ENCODE results near the gene RRP12. TPM values are rescaled to one million over a fixed set of nuclear protein-coding genes. Genes with fewer than 3 reads are reported as not detected.

RRP12 gene
- total and polyA plus RNA-seq, 4 donors = 12.7 to 44.2 (median 21.8) TPM

DNA sequence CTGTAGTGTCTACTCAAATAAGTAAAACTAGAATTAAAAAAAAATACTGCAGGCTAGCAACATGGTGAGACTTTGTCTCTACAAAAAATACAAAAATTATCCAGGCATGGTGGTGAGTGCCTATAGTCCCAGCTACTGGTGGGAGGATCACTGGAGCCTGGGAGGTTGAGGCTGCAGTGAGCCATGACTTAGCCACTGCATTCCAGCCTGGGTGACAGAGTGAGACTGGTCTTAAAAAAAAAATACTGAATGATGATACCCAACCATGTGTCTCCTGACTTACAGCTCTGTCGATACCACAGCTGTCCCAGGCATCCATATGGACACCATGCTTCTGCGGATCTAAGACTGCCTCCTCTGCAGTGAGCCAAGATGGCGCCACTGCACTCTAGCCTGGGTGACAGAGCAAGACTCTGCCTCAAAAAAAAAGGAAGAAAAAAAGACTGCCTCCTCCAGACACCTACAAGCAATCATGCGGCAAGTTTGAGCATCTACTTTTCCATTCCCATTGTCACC is 90.0 kb downstream of the RRP12 start:
- TF ChIP-seq, protein P1, sequence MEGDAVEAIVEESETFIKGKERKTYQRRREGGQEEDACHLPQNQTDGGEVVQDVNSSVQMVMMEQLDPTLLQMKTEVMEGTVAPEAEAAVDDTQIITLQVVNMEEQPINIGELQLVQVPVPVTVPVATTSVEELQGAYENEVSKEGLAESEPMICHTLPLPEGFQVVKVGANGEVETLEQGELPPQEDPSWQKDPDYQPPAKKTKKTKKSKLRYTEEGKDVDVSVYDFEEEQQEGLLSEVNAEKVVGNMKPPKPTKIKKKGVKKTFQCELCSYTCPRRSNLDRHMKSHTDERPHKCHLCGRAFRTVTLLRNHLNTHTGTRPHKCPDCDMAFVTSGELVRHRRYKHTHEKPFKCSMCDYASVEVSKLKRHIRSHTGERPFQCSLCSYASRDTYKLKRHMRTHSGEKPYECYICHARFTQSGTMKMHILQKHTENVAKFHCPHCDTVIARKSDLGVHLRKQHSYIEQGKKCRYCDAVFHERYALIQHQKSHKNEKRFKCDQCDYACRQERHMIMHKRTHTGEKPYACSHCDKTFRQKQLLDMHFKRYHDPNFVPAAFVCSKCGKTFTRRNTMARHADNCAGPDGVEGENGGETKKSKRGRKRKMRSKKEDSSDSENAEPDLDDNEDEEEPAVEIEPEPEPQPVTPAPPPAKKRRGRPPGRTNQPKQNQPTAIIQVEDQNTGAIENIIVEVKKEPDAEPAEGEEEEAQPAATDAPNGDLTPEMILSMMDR (IDR thresholded peaks at IDR 0.05; ENCODE audit: control extremely low read depth, extremely low read depth) = no peak
- peaks cover 0 to 1% (median 0%) of the 10 kb centered on the region in 5 donors for H3K4me1 ChIP-seq (ENCODE audit: control insufficient read depth in 5 of 5, insufficient read depth in 5 of 5, low read length in 5 of 5)
- H3K27ac ChIP-seq (ENCODE audit: low read depth in 1 of 2, low read length in 1 of 2) = no peak overlapping the region
- no peak overlapping the region for H3K9ac ChIP-seq (ENCODE audit: insufficient read depth in 1 of 2, low read length in 2 of 2)
- H3K36me3 ChIP-seq (ENCODE audit: control insufficient read depth in 4 of 4, insufficient read depth in 4 of 4, low read length in 4 of 4) = no peaks in the 10 kb centered on the region
- 94 to 95% methylated on average over 4 of the region's 4 CpGs for WGBS, 2 donors
- no peak for DNase-seq
- H3K4me3 ChIP-seq = no peak overlapping the region
- H3K9me3 ChIP-seq (ENCODE audit: control insufficient read depth in 4 of 4, insufficient read depth in 3 of 4, low read length in 3 of 4) = no peaks in the 10 kb centered on the region
- ATAC-seq (ENCODE audit: insufficient read depth, low FRiP score) = no peak
- no peaks in the 10 kb centered on the region for H3K27me3 ChIP-seq (ENCODE audit: control insufficient read depth in 3 of 3, insufficient read depth in 3 of 3, low read length in 2 of 3)

DNA sequence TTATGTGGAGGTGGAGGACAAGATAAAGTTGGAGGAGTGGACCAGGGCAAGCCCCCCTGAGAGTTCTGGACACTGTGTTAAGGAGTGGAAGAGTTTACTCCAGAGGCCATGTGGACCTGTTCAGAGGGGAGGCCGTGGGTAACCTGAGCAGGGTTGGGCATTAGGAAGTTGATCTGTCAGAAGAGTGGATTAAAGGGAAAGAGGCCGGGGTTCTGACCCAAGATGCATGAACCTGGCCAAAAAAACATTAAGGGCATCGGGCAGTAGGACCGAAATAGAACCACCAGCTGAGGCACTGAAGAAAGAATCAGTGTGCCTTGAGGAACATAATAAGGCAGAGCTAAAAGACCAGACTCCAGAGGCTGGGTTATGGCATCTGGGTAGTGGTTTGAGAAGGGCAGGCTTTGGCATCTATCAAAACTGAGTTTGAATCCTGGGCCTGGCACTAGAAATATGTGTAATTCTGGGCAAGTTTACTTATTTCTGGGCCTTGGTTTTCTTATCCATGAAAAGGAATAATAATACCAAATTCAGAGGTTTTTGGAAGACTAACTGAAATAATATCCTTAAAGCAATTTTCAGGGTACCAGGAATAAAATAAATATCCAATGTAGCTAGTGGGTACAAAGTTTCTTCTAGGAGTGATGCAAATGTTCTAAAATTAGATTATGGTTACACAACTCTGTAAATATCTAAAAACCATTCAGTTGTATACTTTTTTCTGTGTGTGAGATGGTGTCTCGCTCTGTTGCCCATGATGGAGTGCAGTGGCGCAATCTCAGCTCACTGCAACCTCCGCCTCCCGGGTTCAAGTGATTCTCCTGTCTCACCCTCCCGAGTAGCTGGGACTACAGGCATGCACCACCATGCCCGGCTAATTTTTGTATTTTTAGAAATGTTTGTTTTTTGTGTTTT is 93.0 kb downstream of the RRP12 start:
- Histone ChIP-seq H3K27ac (ENCODE audit: low read depth in 1 of 2, low read length in 1 of 2) (no peak overlapping the region), H3K9ac (ENCODE audit: insufficient read depth in 1 of 2, low read length in 2 of 2) (no peak overlapping the region), H3K36me3 (ENCODE audit: control insufficient read depth in 4 of 4, insufficient read depth in 4 of 4, low read length in 4 of 4) (no peaks in the 10 kb centered on the region), H3K27me3 (ENCODE audit: control insufficient read depth in 3 of 3, insufficient read depth in 3 of 3, low read length in 2 of 3) (no peaks in the 10 kb centered on the region), H3K4me3 (no peak overlapping the region), H3K9me3 (ENCODE audit: control insufficient read depth in 4 of 4, insufficient read depth in 3 of 4, low read length in 3 of 4) (no peaks in the 10 kb centered on the region), H3K4me1 (ENCODE audit: control insufficient read depth in 5 of 5, insufficient read depth in 5 of 5, low read length in 5 of 5) (peaks cover 0 to 1% (median 0%) of the 10 kb centered on the region in 5 donors)
- DNase-seq (no peak), ATAC-seq (ENCODE audit: insufficient read depth, low FRiP score) (no peak)
- WGBS, 2 donors = 62 to 78% methylated on average over 10 of the region's 10 CpGs
- TF ChIP-seq, protein P1 (IDR thresholded peaks at IDR 0.05; ENCODE audit: control extremely low read depth, extremely low read depth) = no peak

GRCh38 chr10:97307441-97307840 is 93.7 kb downstream of the RRP12 start:
- Histone ChIP-seq H3K27ac (ENCODE audit: low read depth in 1 of 2, low read length in 1 of 2) (no peak overlapping the region), H3K9ac (ENCODE audit: insufficient read depth in 1 of 2, low read length in 2 of 2) (no peak overlapping the region), H3K27me3 (ENCODE audit: control insufficient read depth in 3 of 3, insufficient read depth in 3 of 3, low read length in 2 of 3) (no peaks in the 10 kb centered on the region), H3K9me3 (ENCODE audit: control insufficient read depth in 4 of 4, insufficient read depth in 3 of 4, low read length in 3 of 4) (no peaks in the 10 kb centered on the region), H3K36me3 (ENCODE audit: control insufficient read depth in 4 of 4, insufficient read depth in 4 of 4, low read length in 4 of 4) (no peaks in the 10 kb centered on the region), H3K4me3 (no peak overlapping the region), H3K4me1 (ENCODE audit: control insufficient read depth in 5 of 5, insufficient read depth in 5 of 5, low read length in 5 of 5) (peaks cover 0 to 1% (median 0%) of the 10 kb centered on the region in 5 donors)
- DNase-seq = no peak
- whole genome bisulfite sequencing, 2 donors = 52 to 58% methylated on average over 1 of the region's 1 CpG
- TF ChIP-seq, protein P1 (IDR thresholded peaks at IDR 0.05; ENCODE audit: control extremely low read depth, extremely low read depth) = no peak
- ATAC-seq (ENCODE audit: insufficient read depth, low FRiP score) = no peak

Small RNA genes lying within 50 kb of the gene (small RNA-seq; reads per million reads assigned to genes)
- not detected for gene RF00019 (ENCODE audit: low replicate concordance)

Other genes with a start within 250 kb of the RRP12 start
- gene SLIT1, start 215.4 kb downstream of the RRP12 start, total RNA-seq = 1 to 10 TPM in 1 of 2 donors, under 1 TPM in 1; 0.74 to 5.6 TPM
- under 1 TPM; 0.39 to 0.41 TPM for gene SLIT1, start 215.4 kb downstream of the RRP12 start, polyA plus RNA-seq
- gene ARHGAP19, start 108.7 kb downstream of the RRP12 start, total RNA-seq = 10 to 100 TPM; 10.0 to 20.4 TPM
- gene ARHGAP19, start 108.7 kb downstream of the RRP12 start, polyA plus RNA-seq = 1 to 10 TPM; 1.9 to 6.9 TPM
- 10 to 100 TPM in 1 of 2 donors, 1 to 10 TPM in 1; 4.0 to 10.9 TPM for gene FRAT1, start 82.1 kb downstream of the RRP12 start, total RNA-seq
- 10 to 100 TPM in 1 of 2 donors, 1 to 10 TPM in 1; 2.3 to 14.3 TPM for gene FRAT1, start 82.1 kb downstream of the RRP12 start, polyA plus RNA-seq
- gene FRAT2, start 66.6 kb downstream of the RRP12 start, total RNA-seq = 10 to 100 TPM; 12.5 to 22.0 TPM
- gene FRAT2, start 66.6 kb downstream of the RRP12 start, polyA plus RNA-seq = 10 to 100 TPM in 1 of 2 donors, 1 to 10 TPM in 1; 7.0 to 25.9 TPM
- gene PGAM1, start 24.9 kb upstream of the RRP12 start, total RNA-seq = 100 to 1,000 TPM in 1 of 2 donors, 10 to 100 TPM in 1; 81.2 to 192 TPM
- gene PGAM1, start 24.9 kb upstream of the RRP12 start, polyA plus RNA-seq = 100 to 1,000 TPM in 1 of 2 donors, 10 to 100 TPM in 1; 49.1 to 280 TPM
- gene EXOSC1, start 44.7 kb upstream of the RRP12 start, total RNA-seq = 10 to 100 TPM; 28.7 to 30.2 TPM
- gene EXOSC1, start 44.7 kb upstream of the RRP12 start, polyA plus RNA-seq = 10 to 100 TPM; 31.3 to 60.3 TPM
- gene ZDHHC16, start 44.8 kb upstream of the RRP12 start, total RNA-seq = 10 to 100 TPM; 35.5 to 63.3 TPM
- 10 to 100 TPM; 44.2 to 53.7 TPM for gene ZDHHC16, start 44.8 kb upstream of the RRP12 start, polyA plus RNA-seq
- 10 to 100 TPM; 68.8 to 74.5 TPM for gene MMS19, start 97.1 kb upstream of the RRP12 start, total RNA-seq
- gene MMS19, start 97.1 kb upstream of the RRP12 start, polyA plus RNA-seq = 10 to 100 TPM; 39.9 to 56.2 TPM
- gene UBTD1, start 97.6 kb upstream of the RRP12 start, total RNA-seq = 10 to 100 TPM; 26.3 to 44.1 TPM
- 10 to 100 TPM; 41.8 to 70.4 TPM for gene UBTD1, start 97.6 kb upstream of the RRP12 start, polyA plus RNA-seq
- gene ANKRD2, start 171.4 kb upstream of the RRP12 start, total RNA-seq = 1 to 10 TPM in 1 of 2 donors, not detected in 1; 3.1 TPM
- 1 to 10 TPM; 1.2 to 3.0 TPM for gene ANKRD2, start 171.4 kb upstream of the RRP12 start, polyA plus RNA-seq
- gene HOGA1, start 183.0 kb upstream of the RRP12 start, total RNA-seq = 1 to 10 TPM in 1 of 2 donors, under 1 TPM in 1; 0.63 to 2.3 TPM
- under 1 TPM; 0.30 to 0.91 TPM for gene HOGA1, start 183.0 kb upstream of the RRP12 start, polyA plus RNA-seq
- gene C10orf62, start 188.4 kb upstream of the RRP12 start, total RNA-seq = under 1 TPM in 1 of 2 donors, not detected in 1; 0.21 TPM
- gene C10orf62, start 188.4 kb upstream of the RRP12 start, polyA plus RNA-seq = not detected
- 10 to 100 TPM in 1 of 2 donors, 1 to 10 TPM in 1; 5.7 to 16.1 TPM for gene MORN4, start 232.2 kb upstream of the RRP12 start, total RNA-seq
- gene MORN4, start 232.2 kb upstream of the RRP12 start, polyA plus RNA-seq = 1 to 10 TPM; 4.1 to 8.3 TPM
- 10 to 100 TPM; 15.0 to 22.4 TPM for gene PI4K2A, start 239.3 kb upstream of the RRP12 start, total RNA-seq
- 10 to 100 TPM; 12.3 to 14.6 TPM for gene PI4K2A, start 239.3 kb upstream of the RRP12 start, polyA plus RNA-seq

Data from lung (tissue), 13 donors.